Fibroblast of skin of back (primary cell): Measurements from ENCODE around the gene ESPL1.

Experiments used
- DNase-seq: peaks from one replicate; pipeline ENCODE4 v3.0.0-alpha.2; 2013

Gene ESPL1

GRCh38 chr12:53231921-53232645 lies 36.0 kb upstream of the ESPL1 start, which contains the start of gene RARG:
TSS of gene RARG (minus strand) at chr12:53232209. CDS start at chr12:53227545, 4,664 bp downstream.
- peak; percentile 82 for DNase-seq

- peak; percentile 49 for DNase-seq
Measured at GRCh38 chr12:53232646-53233461, 35.2 kb upstream of the ESPL1 start.

- DNase-seq: no peak
Measured at GRCh38 chr12:53233671-53234121, 34.4 kb upstream of the ESPL1 start.

- no peak for DNase-seq
Measured at GRCh38 chr12:53234271-53234914, 33.7 kb upstream of the ESPL1 start.

GRCh38 chr12:53235164-53235563 lies 32.9 kb upstream of the ESPL1 start:
- no peak for DNase-seq

- no peak for DNase-seq
Measured at GRCh38 chr12:53235742-53236442, 32.2 kb upstream of the ESPL1 start.

GRCh38 chr12:53236443-53237111 lies 31.5 kb upstream of the ESPL1 start:
- no peak for DNase-seq

- DNase-seq: no peak
Measured at GRCh38 chr12:53239643-53240258, 28.3 kb upstream of the ESPL1 start.

- DNase-seq: no peak
Measured at GRCh38 chr12:53241623-53242412, 26.3 kb upstream of the ESPL1 start.

- no peak for DNase-seq
Measured at GRCh38 chr12:53244337-53244736, 23.8 kb upstream of the ESPL1 start.

- no peak for DNase-seq
Measured at GRCh38 chr12:53245286-53245685, 22.8 kb upstream of the ESPL1 start.

GRCh38 chr12:53251477-53252348 lies 16.4 kb upstream of the ESPL1 start:
- peak; percentile 76 for DNase-seq

GRCh38 chr12:53252349-53252916 lies 15.7 kb upstream of the ESPL1 start:
- DNase-seq: no peak

GRCh38 chr12:53253298-53253697 lies 14.8 kb upstream of the ESPL1 start:
- no peak for DNase-seq

- DNase-seq: no peak
Measured at GRCh38 chr12:53254816-53255545, 13.1 kb upstream of the ESPL1 start.

GRCh38 chr12:53255996-53256395 lies 12.1 kb upstream of the ESPL1 start:
- no peak for DNase-seq

- no peak for DNase-seq
Measured at GRCh38 chr12:53258541-53259539, 9.3 kb upstream of the ESPL1 start.
